Measurements from ENCODE around the gene IL21R. TPM values are rescaled to one million over a fixed set of nuclear protein-coding genes. Genes with fewer than 3 reads are reported as not detected.
A peak's percentile ranks its signal among the peaks of the same experiment; 100 is the strongest.

The IL21R gene
- total RNA-seq, 4 donors from 2014 or later = 0.08 to 1.2 (median 0.23) TPM

DNA sequence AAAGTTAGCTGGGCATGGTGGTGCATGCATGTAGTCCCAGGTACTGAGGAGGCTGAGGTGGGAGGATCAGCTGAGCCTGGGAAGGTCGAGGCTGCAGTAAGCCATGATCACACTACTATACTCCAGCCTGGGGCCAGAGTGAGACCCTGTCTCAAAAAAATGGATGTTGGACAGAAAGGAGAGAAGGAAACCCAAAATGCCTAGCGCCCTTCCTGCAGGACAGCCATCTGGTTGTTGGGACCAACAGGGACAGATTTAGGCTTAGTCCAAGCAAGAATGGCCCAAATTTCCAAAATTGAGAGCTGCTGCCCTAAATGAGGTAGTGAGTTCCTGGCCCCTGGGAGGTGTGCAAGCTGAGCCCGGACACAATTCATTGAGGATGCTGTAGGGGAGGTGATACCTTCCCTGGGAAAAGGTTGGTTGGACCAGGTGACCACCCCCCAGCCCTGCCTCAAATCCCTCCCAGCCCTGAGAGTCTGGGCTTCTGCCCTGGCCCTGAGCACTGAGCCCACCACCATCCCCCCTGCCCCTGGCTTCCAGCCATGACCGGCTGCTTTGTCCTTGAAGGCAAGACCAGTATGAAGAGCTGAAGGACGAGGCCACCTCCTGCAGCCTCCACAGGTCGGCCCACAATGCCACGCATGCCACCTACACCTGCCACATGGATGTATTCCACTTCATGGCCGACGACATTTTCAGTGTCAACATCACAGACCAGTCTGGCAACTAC, 35.1 kb downstream of the IL21R start:
- peak; percentile 40 to 42 for DNase-seq (ENCODE audit: low spot score in 2 of 2)
- Histone ChIP-seq H3K36me3 (no peaks in the 10 kb centered on the region), H3K4me3 (no peak overlapping the region), H3K9me3 (no peaks in the 10 kb centered on the region), H3K27me3 (peaks cover 4% of the 10 kb centered on the region), H3K4me1 (no peaks in the 10 kb centered on the region), H3K27ac (no peak overlapping the region)
- WGBS = 95% methylated on average over 3 of the region's 9 CpGs
- no peak for TF ChIP-seq POLR2A (IDR thresholded peaks at IDR 0.05)
- TF ChIP-seq POLR2AphosphoS5 (IDR thresholded peaks at IDR 0.05) = no peak
- no peak for TF ChIP-seq EP300 (IDR thresholded peaks at IDR 0.05)
- TF ChIP-seq, protein P1, sequence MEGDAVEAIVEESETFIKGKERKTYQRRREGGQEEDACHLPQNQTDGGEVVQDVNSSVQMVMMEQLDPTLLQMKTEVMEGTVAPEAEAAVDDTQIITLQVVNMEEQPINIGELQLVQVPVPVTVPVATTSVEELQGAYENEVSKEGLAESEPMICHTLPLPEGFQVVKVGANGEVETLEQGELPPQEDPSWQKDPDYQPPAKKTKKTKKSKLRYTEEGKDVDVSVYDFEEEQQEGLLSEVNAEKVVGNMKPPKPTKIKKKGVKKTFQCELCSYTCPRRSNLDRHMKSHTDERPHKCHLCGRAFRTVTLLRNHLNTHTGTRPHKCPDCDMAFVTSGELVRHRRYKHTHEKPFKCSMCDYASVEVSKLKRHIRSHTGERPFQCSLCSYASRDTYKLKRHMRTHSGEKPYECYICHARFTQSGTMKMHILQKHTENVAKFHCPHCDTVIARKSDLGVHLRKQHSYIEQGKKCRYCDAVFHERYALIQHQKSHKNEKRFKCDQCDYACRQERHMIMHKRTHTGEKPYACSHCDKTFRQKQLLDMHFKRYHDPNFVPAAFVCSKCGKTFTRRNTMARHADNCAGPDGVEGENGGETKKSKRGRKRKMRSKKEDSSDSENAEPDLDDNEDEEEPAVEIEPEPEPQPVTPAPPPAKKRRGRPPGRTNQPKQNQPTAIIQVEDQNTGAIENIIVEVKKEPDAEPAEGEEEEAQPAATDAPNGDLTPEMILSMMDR (IDR thresholded peaks at IDR 0.05) = no peak

DNA sequence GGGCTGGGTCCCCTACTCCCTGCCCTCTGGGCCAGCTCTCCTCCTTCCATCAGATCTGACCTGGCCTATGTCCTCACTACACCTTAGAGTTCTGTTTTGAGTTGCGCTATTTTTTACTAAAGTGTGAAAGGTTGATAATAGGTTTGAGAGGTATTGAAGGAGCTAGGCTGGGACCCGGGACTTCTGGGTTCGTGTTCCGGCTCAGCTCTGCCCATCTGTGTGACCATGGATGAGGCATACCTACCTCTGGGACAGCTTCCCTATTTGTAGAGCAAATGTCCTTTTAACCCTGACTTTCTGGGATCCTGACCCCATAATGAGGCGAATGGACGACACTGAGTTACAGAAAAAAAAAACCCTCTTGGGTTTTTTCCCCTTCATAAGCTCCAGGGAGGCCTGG, 36.0 kb downstream of the IL21R start:
- peaks cover 4% of the 10 kb centered on the region for H3K27me3 ChIP-seq
- no peak overlapping the region for H3K27ac ChIP-seq
- no peak for TF ChIP-seq POLR2A (IDR thresholded peaks at IDR 0.05)
- no peak for TF ChIP-seq EP300 (IDR thresholded peaks at IDR 0.05)
- H3K9me3 ChIP-seq = no peaks in the 10 kb centered on the region
- H3K4me3 ChIP-seq = no peak overlapping the region
- peak in 1 of 2 donors; percentile 45 for DNase-seq (ENCODE audit: low spot score in 2 of 2)
- no peaks in the 10 kb centered on the region for H3K36me3 ChIP-seq
- 91% methylated on average over 6 of the region's 6 CpGs for WGBS
- H3K4me1 ChIP-seq = no peaks in the 10 kb centered on the region

DNA sequence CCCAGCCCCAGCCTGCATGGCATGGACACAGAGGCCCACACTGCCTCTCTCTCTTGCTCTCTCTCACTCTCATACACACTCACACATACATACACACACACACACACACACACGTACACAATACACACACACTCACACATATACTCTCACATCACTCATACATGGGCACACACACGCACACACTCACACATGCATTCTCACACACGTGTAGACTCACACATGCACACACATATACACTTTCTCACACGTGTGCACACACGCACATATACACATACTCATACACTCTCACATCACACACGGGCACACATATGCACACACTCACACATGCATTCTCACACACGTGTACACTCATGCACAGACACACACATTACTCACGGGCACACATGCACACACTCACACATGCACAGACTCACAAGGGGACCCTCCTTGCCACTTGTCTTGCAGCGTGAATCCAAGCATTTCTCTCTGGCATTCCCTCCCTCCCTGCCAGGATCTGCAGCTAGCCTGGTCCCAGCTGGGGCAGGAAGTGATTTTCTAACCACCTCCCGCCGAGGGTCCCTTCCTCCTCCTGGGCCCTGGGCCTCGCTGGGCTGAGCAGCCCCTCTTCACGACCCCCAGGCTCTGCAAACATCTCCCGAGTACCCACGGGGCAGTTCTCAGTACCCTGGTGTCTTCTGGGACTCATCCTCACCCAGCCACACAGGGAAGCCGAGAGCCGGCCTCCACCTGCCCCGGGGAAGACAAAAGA, 37.5 kb downstream of the IL21R start:
- 73% methylated on average over 17 of the region's 18 CpGs for WGBS
- H3K4me3 ChIP-seq = no peak overlapping the region
- no peaks in the 10 kb centered on the region for H3K9me3 ChIP-seq
- TF ChIP-seq, protein P1 (IDR thresholded peaks at IDR 0.05) = no peak
- TF ChIP-seq POLR2AphosphoS5 (IDR thresholded peaks at IDR 0.05) (no peak), POLR2A (IDR thresholded peaks at IDR 0.05) (no peak), EP300 (IDR thresholded peaks at IDR 0.05) (no peak)
- H3K4me1 ChIP-seq = no peaks in the 10 kb centered on the region
- no peaks in the 10 kb centered on the region for H3K36me3 ChIP-seq
- no peak overlapping the region for H3K27ac ChIP-seq
- H3K27me3 ChIP-seq = no peaks in the 10 kb centered on the region
- DNase-seq (ENCODE audit: low spot score in 2 of 2) = peak; percentile 20 to 49

DNA sequence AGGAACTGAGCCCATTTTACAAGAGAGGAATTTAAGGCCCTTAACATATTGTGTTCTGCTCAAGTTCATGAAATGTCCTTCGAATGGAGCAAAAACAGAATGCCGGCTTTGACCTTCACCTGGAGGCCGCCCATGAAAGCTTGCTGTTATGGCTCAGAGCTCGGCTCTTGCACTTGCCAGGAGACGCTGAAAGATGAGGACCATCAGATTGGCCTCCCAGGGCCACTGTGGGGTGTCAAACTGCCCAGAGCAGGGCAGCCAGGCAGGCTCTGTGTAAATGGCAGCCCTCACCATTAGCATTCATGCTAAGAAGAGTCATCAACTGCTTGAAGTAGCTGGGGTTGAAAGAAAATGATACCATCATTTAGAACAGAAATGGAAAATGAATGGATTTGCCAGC, 39.3 kb downstream of the IL21R start:
- H3K4me1 ChIP-seq = no peaks in the 10 kb centered on the region
- peak; percentile 21 to 37 for DNase-seq (ENCODE audit: low spot score in 2 of 2)
- H3K4me3 ChIP-seq = no peak overlapping the region
- H3K27ac ChIP-seq = no peak overlapping the region
- H3K36me3 ChIP-seq = no peaks in the 10 kb centered on the region
- WGBS = 84% methylated on average over 5 of the region's 5 CpGs
- TF ChIP-seq, protein P1 (IDR thresholded peaks at IDR 0.05) = no peak
- TF ChIP-seq POLR2A (IDR thresholded peaks at IDR 0.05) = no peak
- no peak for TF ChIP-seq POLR2AphosphoS5 (IDR thresholded peaks at IDR 0.05)
- TF ChIP-seq EP300 (IDR thresholded peaks at IDR 0.05) = no peak
- no peaks in the 10 kb centered on the region for H3K27me3 ChIP-seq
- no peaks in the 10 kb centered on the region for H3K9me3 ChIP-seq

DNA sequence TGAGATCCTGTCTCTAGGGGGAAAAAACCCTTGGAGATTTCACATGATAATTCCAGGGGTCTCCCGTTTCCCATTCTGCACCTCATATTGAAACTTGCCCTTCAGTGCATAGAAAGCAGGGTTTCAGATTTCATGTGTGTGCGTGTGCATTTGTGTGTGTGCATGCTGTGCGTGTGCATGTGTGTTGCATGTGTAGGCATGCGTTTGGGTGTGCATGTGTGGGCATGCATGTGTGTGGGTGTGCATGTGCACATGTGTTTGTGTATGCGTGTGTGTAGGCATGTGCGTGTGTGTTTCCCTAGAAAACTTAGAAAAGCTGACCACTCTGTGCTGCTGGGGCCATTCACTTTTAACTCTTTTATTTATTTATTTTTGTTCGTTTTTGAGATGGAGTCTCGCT, 40.0 kb downstream of the IL21R start:
- TF ChIP-seq POLR2AphosphoS5 (IDR thresholded peaks at IDR 0.05) (no peak), EP300 (IDR thresholded peaks at IDR 0.05) (no peak)
- TF ChIP-seq, protein P1 (IDR thresholded peaks at IDR 0.05) = no peak
- Histone ChIP-seq H3K4me3 (no peak overlapping the region), H3K36me3 (no peaks in the 10 kb centered on the region), H3K27me3 (no peaks in the 10 kb centered on the region), H3K4me1 (no peaks in the 10 kb centered on the region), H3K9me3 (no peaks in the 10 kb centered on the region), H3K27ac (no peak overlapping the region)
- 91% methylated on average over 8 of the region's 8 CpGs for WGBS
- peak; percentile 3 to 11 for DNase-seq (ENCODE audit: low spot score in 2 of 2)

Measured in suprapubic skin (tissue), 4 donors.